Mucosa of gallbladder (tissue), 1 donor: ENCODE data around the gene MVD. TPM values are rescaled to one million over a fixed set of nuclear protein-coding genes. Genes with fewer than 3 reads are reported as not detected.

Experiments used
- DNase-seq: peaks from one replicate; pipeline ENCODE4 v3.0.0-alpha.2; 2020; ENCODE audit warnings: low spot score
- total RNA-seq: library from RNA; stranded (reverse); gene quantifications from one replicate; pipeline ENCODE4 v1.2.1, GENCODE V29; 2021
- donor health status: DM: no; HTN: no; CAD: no.

Gene MVD
- total RNA-seq, 1 donor from 2014 or later = 126 TPM

- no peak for DNase-seq
These were observed 34.4 kb upstream of the MVD start for GRCh38 chr16:88697116-88697830.

DNA sequence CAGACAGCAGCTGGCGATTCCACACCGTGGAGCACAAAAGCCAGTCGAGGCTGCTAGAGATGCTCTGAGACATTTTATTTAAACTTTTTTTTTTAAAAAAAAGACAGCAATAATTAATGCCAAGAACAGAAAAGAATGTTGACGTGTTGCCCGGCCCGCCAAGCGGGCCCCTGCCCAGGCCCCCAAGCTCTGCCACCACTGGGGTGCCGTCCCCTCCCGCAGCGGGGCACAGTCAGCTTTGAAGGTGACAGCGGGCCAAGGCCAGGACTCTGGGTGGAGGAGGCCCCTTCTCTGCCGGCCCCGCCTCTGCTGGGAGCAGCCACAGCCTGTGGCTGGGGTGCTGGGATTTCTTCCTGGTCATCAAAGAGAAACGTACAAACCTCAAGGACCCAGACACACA lies 33.5 kb upstream of the MVD start:
- no peak for DNase-seq

GRCh38 chr16:88695753-88696152 lies 32.9 kb upstream of the MVD start:
- DNase-seq = no peak

- no peak for DNase-seq
These were observed 32.3 kb upstream of the MVD start for GRCh38 chr16:88695218-88695617.

DNA sequence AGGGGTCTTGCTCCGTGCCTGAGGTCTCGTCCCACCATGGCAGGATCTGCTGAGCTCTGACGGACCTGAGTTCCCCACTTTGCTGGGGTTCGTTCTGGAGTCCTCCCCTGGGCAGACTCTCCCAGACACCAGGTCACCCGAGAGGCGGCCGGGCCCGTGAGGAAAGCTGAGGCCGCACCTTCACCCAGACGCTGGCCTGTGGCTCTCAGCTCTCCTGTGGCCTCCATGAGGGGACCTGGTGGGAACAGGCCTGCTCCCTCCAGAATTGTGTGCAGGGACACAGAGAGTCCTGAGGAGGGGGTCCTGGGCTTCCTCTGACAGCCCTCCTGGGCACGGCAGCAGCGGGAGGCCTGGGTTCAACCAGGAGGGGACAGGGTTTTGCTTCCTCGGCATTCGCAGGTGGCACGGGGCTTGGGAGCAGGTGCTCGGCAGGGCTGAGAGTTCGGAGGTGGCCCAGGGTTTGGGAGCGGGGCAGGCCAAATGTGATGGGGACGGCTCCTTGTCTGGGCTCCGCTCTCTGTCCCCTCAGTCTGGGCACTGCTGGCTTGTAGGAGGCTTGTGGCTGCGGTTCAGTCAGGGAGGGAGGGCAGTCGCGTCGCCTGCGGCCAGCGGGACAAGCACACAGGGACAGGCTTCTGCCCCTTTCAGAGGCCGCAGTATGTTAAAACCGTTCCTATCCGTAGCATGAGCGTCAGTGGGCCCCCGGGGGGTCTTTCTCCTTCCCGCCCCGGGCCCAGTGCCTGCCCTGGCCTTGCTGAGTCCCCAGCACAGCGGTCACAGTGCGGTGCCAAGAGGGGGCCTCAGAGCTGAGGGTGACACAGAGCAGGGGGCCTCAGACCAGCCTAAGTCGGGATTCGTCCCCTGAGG lies 31.6 kb upstream of the MVD start:
- no peak for DNase-seq

- no peak for DNase-seq
These were observed 30.7 kb upstream of the MVD start for GRCh38 chr16:88693420-88694177.

GRCh38 chr16:88692861-88693260 lies 30.0 kb upstream of the MVD start:
- no peak for DNase-seq

DNA sequence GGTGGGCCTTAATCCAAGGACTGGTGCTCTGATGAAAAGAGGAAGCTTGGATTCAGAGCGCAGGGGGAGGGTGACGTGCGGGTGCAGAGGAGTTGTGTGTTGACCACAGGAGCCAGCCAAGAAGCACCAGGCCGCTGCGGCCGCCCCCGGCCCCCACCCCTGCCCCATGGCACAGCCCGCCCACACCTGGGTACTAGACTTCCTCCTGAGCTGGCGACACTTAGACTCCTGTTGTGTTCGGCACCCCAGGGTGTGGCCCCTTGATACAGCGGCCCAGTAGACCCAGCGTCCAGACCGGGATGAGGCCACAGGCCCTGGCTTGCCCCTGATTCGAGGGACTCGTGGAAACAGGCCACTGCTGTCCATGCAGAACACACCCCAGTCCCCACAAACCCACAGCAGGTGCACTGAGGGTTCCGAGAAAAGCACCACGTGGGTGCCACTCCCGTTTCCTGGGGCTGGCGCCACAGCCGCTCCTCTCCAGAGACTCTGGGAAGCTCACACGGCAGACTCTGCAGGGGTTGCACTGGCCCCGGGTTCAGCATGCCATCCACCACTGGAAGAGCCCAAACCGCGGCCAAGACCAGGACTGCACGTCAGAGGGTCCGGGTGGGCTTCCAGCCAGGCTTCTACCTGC lies 29.2 kb upstream of the MVD start:
- no peak for DNase-seq

GRCh38 chr16:88691129-88691813 lies 28.4 kb upstream of the MVD start:
- no peak for DNase-seq

- no peak for DNase-seq
These were observed 27.6 kb upstream of the MVD start for GRCh38 chr16:88690341-88691128.

DNA sequence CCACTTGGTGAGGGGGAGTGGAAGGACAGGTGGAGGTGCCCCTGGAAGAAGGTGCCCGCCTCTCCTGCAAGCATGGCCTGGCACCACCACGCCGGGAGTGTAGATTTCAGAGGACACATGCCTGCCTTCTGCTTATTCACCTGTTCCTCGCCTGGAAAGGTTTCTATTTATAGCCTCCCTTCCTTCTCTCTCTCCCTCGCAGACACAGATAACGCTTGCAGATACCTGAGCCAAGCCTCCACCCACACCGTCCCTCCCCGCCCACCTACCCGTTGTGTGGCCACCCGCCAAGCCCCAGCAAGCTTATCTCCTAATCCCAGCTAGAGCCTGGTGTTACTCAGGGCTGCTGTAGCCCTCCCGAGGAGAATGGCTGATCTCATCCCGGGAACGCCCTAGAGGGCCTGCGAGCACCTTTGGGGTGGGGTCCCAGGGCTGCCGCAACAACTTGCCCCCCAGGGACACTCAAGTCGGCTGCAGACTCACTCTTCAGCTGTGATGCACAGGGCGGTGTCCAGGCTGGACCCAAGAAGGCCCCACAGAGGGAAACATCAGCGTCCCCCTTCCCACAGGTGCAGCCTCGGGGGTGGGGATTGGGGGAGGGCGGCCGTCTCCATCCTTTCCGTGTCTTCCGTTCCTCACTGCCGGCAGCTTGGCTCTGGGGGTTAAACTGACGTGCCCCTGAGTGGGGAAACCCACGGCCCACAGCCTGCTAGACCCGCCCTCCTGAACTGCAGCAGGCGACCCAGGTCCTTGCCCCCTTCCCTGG lies 25.3 kb upstream of the MVD start:
- DNase-seq = peak; percentile 73

DNA sequence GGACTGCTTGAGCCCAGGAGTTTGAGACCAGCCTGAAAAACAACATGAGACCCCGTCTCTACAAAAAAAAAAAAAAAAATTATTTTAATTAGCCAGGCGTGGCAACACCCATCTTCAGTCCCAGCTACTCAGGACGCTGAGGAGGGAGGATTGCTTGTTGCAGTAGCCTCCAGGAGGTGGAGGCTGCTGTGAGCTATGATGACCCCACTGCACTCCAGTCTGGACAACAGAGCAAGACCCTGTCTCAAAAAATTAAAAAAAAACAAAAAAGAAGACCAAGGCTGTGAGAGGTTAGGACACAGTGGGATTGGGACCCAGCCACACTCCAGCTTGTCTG lies 24.8 kb upstream of the MVD start:
- no peak for DNase-seq

DNA sequence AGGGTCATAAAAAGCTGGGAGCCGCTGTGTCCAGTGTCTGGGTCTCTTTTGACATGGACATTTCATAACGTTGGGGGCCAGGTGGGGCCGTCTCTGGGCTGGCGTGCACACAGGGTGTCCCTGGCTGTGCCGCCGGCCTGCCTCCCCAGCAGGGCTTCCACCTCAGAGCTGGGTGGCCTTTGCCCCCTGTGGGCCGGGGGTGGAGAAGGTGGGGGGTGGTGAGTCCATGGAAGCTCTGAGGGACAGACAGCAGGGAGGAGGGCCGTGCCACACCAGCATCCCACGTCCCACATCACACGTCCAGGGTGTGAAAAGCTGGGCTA lies 24.3 kb upstream of the MVD start:
- DNase-seq = no peak

DNA sequence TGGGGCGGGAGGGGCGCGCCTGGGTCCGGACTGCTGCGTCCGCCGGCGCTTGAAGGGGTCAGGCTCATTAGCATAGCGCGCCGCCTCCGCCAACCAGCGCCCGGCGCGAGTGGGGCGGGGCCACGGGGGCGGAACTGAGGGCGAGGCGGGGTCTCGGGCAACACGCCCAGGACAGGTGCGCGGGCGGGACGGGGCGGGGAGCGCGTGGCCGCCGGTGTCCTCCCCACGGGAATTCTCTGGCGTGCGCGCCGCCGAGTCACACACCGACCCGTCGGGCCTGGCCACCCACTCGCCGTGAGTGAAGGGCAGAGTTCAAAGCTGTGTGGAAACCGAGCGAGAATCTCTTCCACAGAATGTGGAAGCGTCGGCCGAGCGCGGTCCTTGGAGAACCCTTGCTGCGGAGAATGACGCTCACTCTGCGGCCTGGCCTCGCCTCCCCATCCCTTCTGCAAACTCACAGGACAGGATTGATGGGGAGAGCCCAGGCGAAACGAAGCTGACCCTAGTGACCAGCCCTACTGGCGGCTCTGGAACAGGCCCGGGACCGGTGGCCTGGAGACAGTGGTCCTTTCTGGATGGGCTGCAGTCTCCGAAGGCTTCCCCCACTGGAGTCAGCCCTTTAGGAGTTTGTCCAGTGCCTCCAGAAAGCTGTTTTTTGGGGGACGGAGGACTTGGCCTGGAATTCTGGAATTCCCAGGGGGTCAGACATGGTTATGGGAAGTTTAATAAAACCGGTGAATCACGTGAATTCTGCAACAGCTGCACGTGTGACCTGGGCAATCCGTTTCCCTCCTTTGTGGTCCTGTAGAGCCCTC lies 23.8 kb upstream of the MVD start, which contains the start of gene SNAI3:
TSS of gene SNAI3 (minus strand) at position 69 of the 815 bp plus-strand sequence. CDS start 101 bp downstream, outside the sequence.
- DNase-seq = peak; percentile 82

GRCh38 chr16:88686062-88686438 lies 23.2 kb upstream of the MVD start:
- no peak for DNase-seq

GRCh38 chr16:88685156-88686061 lies 22.5 kb upstream of the MVD start:
- DNase-seq = no peak

GRCh38 chr16:88684569-88685155 lies 21.8 kb upstream of the MVD start:
- DNase-seq = no peak
